ENCODE measurements around the gene GJA4. TPM values are rescaled to one million over a fixed set of nuclear protein-coding genes. Genes with fewer than 3 reads are reported as not detected.

Gene GJA4
- total and polyA plus RNA-seq, 2 donors (not counting 3 experiments of a cell fraction or from before 2014, with no cell fraction given): 22.1 to 175 TPM

GRCh38 chr1:34762474-34763141, 30.2 kb upstream of the GJA4 start:
- TF ChIP-seq CTCF (IDR thresholded peaks at IDR 0.05; ENCODE audit: extremely low read depth in 1 of 2, insufficient read depth in 1 of 2, low read depth in 1 of 2, low read length in 2 of 2) (no peak), POLR2AphosphoS5 (IDR thresholded peaks at IDR 0.05; ENCODE audit: insufficient read depth, low read depth, low read length) (no peak), GATA2 (IDR thresholded peaks at IDR 0.05; ENCODE audit: insufficient read depth, insufficient read length, low read depth, low read length) (no peak), MYC (IDR thresholded peaks at IDR 0.05; ENCODE audit: low read depth, low read length) (no peak), FOS (IDR thresholded peaks at IDR 0.05; ENCODE audit: borderline replicate concordance, insufficient read depth, low read length) (no peak), EZH2 (IDR thresholded peaks at IDR 0.05; ENCODE audit: borderline replicate concordance, low read depth, low read length, severe bottlenecking) (no peak), JUN (IDR thresholded peaks at IDR 0.05; ENCODE audit: borderline replicate concordance, insufficient read depth, insufficient read length, low read depth) (no peak), MAX (IDR thresholded peaks at IDR 0.05; ENCODE audit: insufficient read depth, insufficient read length) (no peak), POLR2A (IDR thresholded peaks at IDR 0.05; ENCODE audit: low read depth, low read length) (no peak)
- no peak overlapping the region for H3K27ac ChIP-seq (ENCODE audit: insufficient read depth, low read depth, low read length)
- H3K9me1 ChIP-seq (replicated peaks; ENCODE audit: control insufficient read depth, extremely low read depth, insufficient read depth, low read length): no peaks in the 10 kb centered on the region
- ChIA-PET CTCF (no interaction called here), POLR2A (no interaction called here)
- H3K79me2 ChIP-seq (ENCODE audit: control insufficient read depth, insufficient read depth, low read length): no peaks in the 10 kb centered on the region
- H3K9ac ChIP-seq (replicated peaks; ENCODE audit: extremely low read depth, insufficient read depth, low read length): no peak overlapping the region
- no TSS peak for BruUV-seq (replicated peaks)
- H3K36me3 ChIP-seq (ENCODE audit: control insufficient read depth in 2 of 2, extremely low read depth in 1 of 2, insufficient read depth in 2 of 2, low read length in 2 of 2): no peaks in the 10 kb centered on the region
- H3K4me2 ChIP-seq (ENCODE audit: insufficient read depth, low read length): no peak overlapping the region
- no peaks in the 10 kb centered on the region for H4K20me1 ChIP-seq (replicated peaks; ENCODE audit: control insufficient read depth, extremely low read depth, insufficient read depth, low read length)
- dilution Hi-C loops (cut with MboI; ENCODE audit: extremely low pct_ligation_motif_present, low sequenced_read_pairs) (no loop called here), intact Hi-C loops (cut with micrococcal nuclease) (no loop called here)
- H3K4me1 ChIP-seq (ENCODE audit: control insufficient read depth, extremely low read depth, insufficient read depth, low read length): no peaks in the 10 kb centered on the region
- no peaks in the 10 kb centered on the region for H3K27me3 ChIP-seq (ENCODE audit: control insufficient read depth in 2 of 2, insufficient read depth in 2 of 2, low read length in 2 of 2)
- FAIRE-seq (no peak), DNase-seq (ENCODE audit: low read depth, low spot score) (no peak)
- H2AFZ ChIP-seq (ENCODE audit: low read depth, low read length): no peak overlapping the region
- H3K4me3 ChIP-seq (replicated peaks in 1 of 3; ENCODE audit: insufficient read depth in 1 of 3, low read depth in 1 of 3, low read length in 3 of 3): no peak overlapping the region
- H3K9me3 ChIP-seq (replicated peaks; ENCODE audit: control insufficient read depth, insufficient read depth, low read length): no peaks in the 10 kb centered on the region
